Measurements from ENCODE around the gene PHAF1. TPM values are rescaled to one million over a fixed set of nuclear protein-coding genes. Genes with fewer than 3 reads are reported as not detected.
A peak's percentile ranks its signal among the peaks of the same experiment; 100 is the strongest.

Gene PHAF1
- total RNA-seq, 1 experiment from 2014 or later, result 19.2 TPM

GRCh38 chr16:67147437-67148140 lies 37.8 kb downstream of the PHAF1 start (continued):
- TF ChIP-seq RAD21 (IDR thresholded peaks at IDR 0.05; ENCODE audit: low read depth), result no peak

GRCh38 chr16:67148221-67148620 lies 38.5 kb downstream of the PHAF1 start:
- ATAC-seq, result no peak
- H4K20me1 ChIP-seq (ENCODE audit: insufficient read depth), result no peaks in the 10 kb centered on the region
- H3K9ac ChIP-seq (ENCODE audit: low read length), result no peak overlapping the region
- H3K9me3 ChIP-seq (ENCODE audit: control insufficient read depth in 1 of 2, insufficient read depth in 1 of 2, low read depth in 1 of 2, low read length in 2 of 2), result no peaks in the 10 kb centered on the region
- ChIA-PET RAD21 (ENCODE audit: low non-redundant PET in 1 of 2, low total read pairs in 2 of 2, uncharacterized antibody in 2 of 2, unreplicated experiment in 2 of 2) (no interaction called here), CTCF (no interaction called here), POLR2A (no interaction called here)
- H3K4me1 ChIP-seq (ENCODE audit: control insufficient read depth in 1 of 2, insufficient read depth in 2 of 2, low read length in 2 of 2), result peaks cover 3 to 18% of the 10 kb centered on the region in 2 experiments; a peak in 3 of 4 replicates
- no peak overlapping the region for H3K4me3 ChIP-seq (replicated peaks in 1 of 2; ENCODE audit: low read depth in 1 of 2, low read length in 2 of 2)
- no peak overlapping the region for H3K27ac ChIP-seq (ENCODE audit: low read depth, low read length)
- H3K79me2 ChIP-seq (ENCODE audit: insufficient read depth, low read length), result no peaks in the 10 kb centered on the region
- no peak for DNase-seq (ENCODE audit: low read depth, low spot score)
- TF ChIP-seq FOSL1 (IDR thresholded peaks at IDR 0.05; ENCODE audit: low read depth), result no peak
- TF ChIP-seq ELF1 (IDR thresholded peaks at IDR 0.05; ENCODE audit: borderline replicate concordance, low read depth), result no peak
- TF ChIP-seq ZFX (IDR thresholded peaks at IDR 0.05), result no peak
- TF ChIP-seq EZH2 (IDR thresholded peaks at IDR 0.05), result no peak
- no peak for TF ChIP-seq CTCF (IDR thresholded peaks at IDR 0.05 in 2 of 3, conservative IDR thresholded peaks at IDR 0.05 in 1 of 3; ENCODE audit: borderline replicate concordance in 1 of 3, insufficient read depth in 1 of 3, low read depth in 2 of 3, low read length in 2 of 3)
- no peak for TF ChIP-seq ZNF274 (IDR thresholded peaks at IDR 0.05; ENCODE audit: low read depth, low read length)
- H3K9me2 ChIP-seq (ENCODE audit: insufficient read depth), result no peaks in the 10 kb centered on the region
- no peak overlapping the region for H2AFZ ChIP-seq (ENCODE audit: low read depth, low read length, poor library complexity, severe bottlenecking)
- peaks cover 16 to 29% of the 10 kb centered on the region in 2 experiments; a peak in 3 of 4 replicates for H3K36me3 ChIP-seq (ENCODE audit: control insufficient read depth in 1 of 2, insufficient read depth in 2 of 2, low read length in 2 of 2)
- no peaks in the 10 kb centered on the region for H3K27me3 ChIP-seq (ENCODE audit: insufficient read depth, low read length)
- H3K4me2 ChIP-seq (ENCODE audit: low read length), result no peak overlapping the region
- intact Hi-C loops (cut with micrococcal nuclease), result no loop called here
- BruUV-seq (replicated peaks), result TSS peak; percentile 33
